SK-N-MC (cell line): ENCODE results near the gene CFAP77.
A peak's percentile ranks its signal among the peaks of the same experiment; 100 is the strongest.

Experiments used
- DNase-seq: peaks from one replicate; pipeline ENCODE4 v3.0.0-alpha.2; 2011; ENCODE audit warnings: low read depth, low spot score
- H3K27ac ChIP-seq: fragments of 200-600 bp; sonication (generic); 2 replicates; pipeline ENCODE4 v1.5.1; 2016; ENCODE audit warnings: mixed run types
- H3K36me3 ChIP-seq: fragments of 200-600 bp; sonication (generic); 2 replicates; pipeline ENCODE4 v1.6.1; 2017; ENCODE audit warnings: antibody characterized with exemption, low read length, mixed read lengths; ENCODE audit not compliant: insufficient read depth
- H3K4me3 ChIP-seq: fragments of 200-600 bp; sonication (generic); 2 replicates; pipeline ENCODE4 v1.5.1; 2016
- H3K9ac ChIP-seq: fragments of 200-600 bp; sonication (generic); 2 replicates; pipeline ENCODE4 v1.8.0; 2017; ENCODE audit warnings: mixed run types, mixed read lengths; ENCODE audit not compliant: insufficient read length
- H3K9me3 ChIP-seq: fragments of 200-600 bp; sonication (generic); 2 replicates; pipeline ENCODE4 v1.6.1; 2017; ENCODE audit warnings: low read depth, mild to moderate bottlenecking, antibody characterized with exemption, low read length, moderate library complexity, mixed read lengths
- EZH2 ChIP-seq: fragments of 200-600 bp; sonication (generic); IDR thresholded peaks from one replicate; pipeline ENCODE4 v1.6.1; 2017; ENCODE audit warnings: antibody characterized with exemption
- FOXP2 ChIP-seq: optimal IDR thresholded peaks from 2 replicates; pipeline ENCODE3; 2011; ENCODE audit warnings: mild to moderate bottlenecking, moderate library complexity; ENCODE audit not compliant: insufficient read depth; ENCODE audit errors: extremely low read length, control extremely low read depth
- POLR2AphosphoS5 ChIP-seq: IDR thresholded peaks from 2 replicates; pipeline ENCODE4 v1.6.1; 2012; ENCODE audit warnings: mild to moderate bottlenecking, low read depth, low read length, borderline replicate concordance

Gene CFAP77

GRCh38 chr9:132404228-132404881 lies 5.7 kb upstream of the CFAP77 start:
- H3K4me3 ChIP-seq: no peak overlapping the region
- no peak overlapping the region for H3K9ac ChIP-seq

GRCh38 chr9:132406554-132407122 lies 3.4 kb upstream of the CFAP77 start, which contains the start of gene TTF1:
TTF1 (minus strand) TSS chr9:132406840; CDS start chr9:132402821, 4,019 bp downstream.
- TF ChIP-seq FOXP2: no peak
- TF ChIP-seq POLR2AphosphoS5: peak; percentile 85
- peak within 1 kb of the TSS; percentile 75 for H3K9ac ChIP-seq
- H3K4me3 ChIP-seq: peak within 1 kb of the TSS; percentile 78
- H3K36me3 ChIP-seq: peaks cover 22% of the 10 kb centered on the region
- H3K27ac ChIP-seq: no peak within 1 kb of the TSS
- H3K9me3 ChIP-seq: no peaks in the 10 kb centered on the region
- DNase-seq: peak; percentile 37

More at GRCh38 chr9:132404228-132404881, 5.7 kb upstream of the CFAP77 start:
- Histone ChIP-seq H3K27ac (no peak overlapping the region), H3K9me3 (no peaks in the 10 kb centered on the region), H3K36me3 (peaks cover 34% of the 10 kb centered on the region)
- no peak for DNase-seq
- no peak for TF ChIP-seq POLR2AphosphoS5
- no peak for TF ChIP-seq FOXP2
- TF ChIP-seq EZH2: no peak

GRCh38 chr9:132407196-132407595 lies 2.8 kb upstream of the CFAP77 start:
- H3K4me3 ChIP-seq: peak overlapping the region; percentile 78
- H3K36me3 ChIP-seq: peaks cover 17% of the 10 kb centered on the region
- H3K9me3 ChIP-seq: no peaks in the 10 kb centered on the region
- no peak overlapping the region for H3K9ac ChIP-seq
- no peak overlapping the region for H3K27ac ChIP-seq
- DNase-seq: no peak
- TF ChIP-seq FOXP2: no peak
- TF ChIP-seq POLR2AphosphoS5: no peak
- TF ChIP-seq EZH2: no peak

- Histone ChIP-seq H3K9ac (no peak overlapping the region), H3K9me3 (no peaks in the 10 kb centered on the region), H3K27ac (no peak overlapping the region), H3K36me3 (peaks cover 4% of the 10 kb centered on the region), H3K4me3 (no peak overlapping the region)
- TF ChIP-seq POLR2AphosphoS5 (no peak), FOXP2 (no peak), EZH2 (no peak)
- no peak for DNase-seq
Measured at GRCh38 chr9:132408521-132408920, 1.5 kb upstream of the CFAP77 start.

- Histone ChIP-seq H3K9ac (no peak overlapping the region), H3K4me3 (peak overlapping the region; percentile 78), H3K27ac (no peak overlapping the region)
Measured at GRCh38 chr9:132410642-132411041, 631 bp downstream of the CFAP77 start.

GRCh38 chr9:132411091-132411508 lies 1.1 kb downstream of the CFAP77 start:
- no peak overlapping the region for H3K4me3 ChIP-seq
- no peak for TF ChIP-seq FOXP2
- no peak for TF ChIP-seq EZH2
- TF ChIP-seq POLR2AphosphoS5: no peak
- no peak for DNase-seq
- no peaks in the 10 kb centered on the region for H3K36me3 ChIP-seq
- no peak overlapping the region for H3K27ac ChIP-seq
- H3K9ac ChIP-seq: no peak overlapping the region
- H3K9me3 ChIP-seq: no peaks in the 10 kb centered on the region

More at GRCh38 chr9:132410642-132411041, 631 bp downstream of the CFAP77 start:
- Histone ChIP-seq H3K9me3 (no peaks in the 10 kb centered on the region), H3K36me3 (no peaks in the 10 kb centered on the region)
- no peak for TF ChIP-seq FOXP2
- TF ChIP-seq POLR2AphosphoS5: no peak
- no peak for TF ChIP-seq EZH2
- no peak for DNase-seq

- no peak overlapping the region for H3K27ac ChIP-seq
- TF ChIP-seq POLR2AphosphoS5: no peak
- no peaks in the 10 kb centered on the region for H3K36me3 ChIP-seq
- DNase-seq: no peak
- no peak overlapping the region for H3K4me3 ChIP-seq
- no peak overlapping the region for H3K9ac ChIP-seq
- H3K9me3 ChIP-seq: no peaks in the 10 kb centered on the region
Measured at GRCh38 chr9:132412089-132412488, 2.1 kb downstream of the CFAP77 start.

- no peaks in the 10 kb centered on the region for H3K36me3 ChIP-seq
- H3K4me3 ChIP-seq: no peak overlapping the region
- DNase-seq: no peak
- H3K9me3 ChIP-seq: no peaks in the 10 kb centered on the region
- TF ChIP-seq POLR2AphosphoS5: no peak
- TF ChIP-seq EZH2: no peak
- TF ChIP-seq FOXP2: no peak
- H3K27ac ChIP-seq: no peak overlapping the region
- no peak overlapping the region for H3K9ac ChIP-seq
Measured at GRCh38 chr9:132413926-132414325, 3.9 kb downstream of the CFAP77 start.

GRCh38 chr9:132414731-132415130 lies 4.7 kb downstream of the CFAP77 start:
- Histone ChIP-seq H3K9me3 (no peaks in the 10 kb centered on the region), H3K9ac (no peak overlapping the region), H3K27ac (no peak overlapping the region), H3K4me3 (no peak overlapping the region), H3K36me3 (no peaks in the 10 kb centered on the region)
- no peak for DNase-seq
- no peak for TF ChIP-seq FOXP2
- TF ChIP-seq POLR2AphosphoS5: no peak
- TF ChIP-seq EZH2: no peak

GRCh38 chr9:132415181-132415580 lies 5.2 kb downstream of the CFAP77 start:
- no peak overlapping the region for H3K27ac ChIP-seq
- no peak overlapping the region for H3K4me3 ChIP-seq
- DNase-seq: no peak
- no peaks in the 10 kb centered on the region for H3K9me3 ChIP-seq
- TF ChIP-seq EZH2: no peak
- TF ChIP-seq FOXP2: no peak
- TF ChIP-seq POLR2AphosphoS5: no peak
- no peaks in the 10 kb centered on the region for H3K36me3 ChIP-seq
- H3K9ac ChIP-seq: no peak overlapping the region
